ENCODE measurements around the gene NTMT1. TPM values are rescaled to one million over a fixed set of nuclear protein-coding genes. Genes with fewer than 3 reads are reported as not detected.
A peak's percentile ranks its signal among the peaks of the same experiment; 100 is the strongest.

The NTMT1 gene
- polyA plus RNA-seq, 2 of the 4 experiments (the other 2 are of a cell fraction): 49.4 to 92.2 TPM

DNA sequence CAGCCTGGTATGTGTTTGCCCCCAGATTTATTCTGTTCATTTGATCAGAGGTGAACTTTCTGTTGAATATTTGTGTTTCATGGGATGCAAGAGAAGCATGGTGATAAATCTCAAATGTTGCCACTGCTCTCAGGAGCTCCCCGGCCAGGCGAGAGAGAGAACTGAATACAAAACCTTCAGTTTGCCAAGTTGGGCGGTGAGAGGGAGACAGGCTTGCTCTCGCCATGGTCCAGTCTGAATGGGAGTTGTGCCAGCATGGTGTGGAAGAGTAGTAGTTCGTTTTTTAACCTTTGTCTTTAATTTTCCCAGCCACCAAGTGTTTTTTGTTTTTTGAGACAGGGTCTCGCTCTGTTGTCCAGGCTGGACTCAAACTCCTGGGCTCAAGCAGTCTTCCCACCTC lies 2.7 kb downstream of the NTMT1 start (continued):
- TF ChIP-seq, protein P1, sequence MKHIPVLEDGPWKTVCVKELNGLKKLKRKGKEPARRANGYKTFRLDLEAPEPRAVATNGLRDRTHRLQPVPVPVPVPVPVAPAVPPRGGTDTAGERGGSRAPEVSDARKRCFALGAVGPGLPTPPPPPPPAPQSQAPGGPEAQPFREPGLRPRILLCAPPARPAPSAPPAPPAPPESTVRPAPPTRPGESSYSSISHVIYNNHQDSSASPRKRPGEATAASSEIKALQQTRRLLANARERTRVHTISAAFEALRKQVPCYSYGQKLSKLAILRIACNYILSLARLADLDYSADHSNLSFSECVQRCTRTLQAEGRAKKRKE (CRISPR knock-in tag; IDR thresholded peaks at IDR 0.05; ENCODE audit: low read depth): no peak
- no peak for TF ChIP-seq HOXA7 (CRISPR knock-in tag; IDR thresholded peaks at IDR 0.05)

DNA sequence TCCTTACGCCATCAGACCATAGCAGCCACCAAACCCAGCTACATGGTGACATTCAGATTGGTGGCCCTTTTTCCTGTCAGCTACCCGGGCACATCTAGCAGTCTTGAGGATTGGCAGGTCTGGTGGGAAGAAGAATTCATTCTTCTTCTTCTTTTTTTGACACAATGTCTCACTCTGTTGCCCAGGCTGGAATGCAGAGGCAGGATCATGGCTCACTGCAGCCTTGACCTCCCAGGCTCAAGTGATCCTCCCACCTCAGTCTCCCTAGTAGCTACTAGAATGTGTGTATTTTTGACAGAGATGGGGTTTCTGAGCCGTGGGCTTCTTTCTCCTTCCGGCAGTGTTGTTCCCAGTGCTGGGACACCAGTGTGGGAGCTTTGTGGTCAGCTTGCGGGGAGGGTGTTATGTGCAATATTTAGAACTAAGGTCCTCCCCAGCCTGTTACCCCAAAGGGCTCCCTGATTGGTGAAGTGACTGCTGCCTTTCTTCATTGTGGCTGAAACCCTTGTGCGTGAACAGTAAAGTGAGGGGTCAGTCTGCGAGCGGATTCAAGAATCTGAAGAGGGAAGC lies 3.4 kb downstream of the NTMT1 start:
- 92% methylated on average over 8 of the region's 8 CpGs for WGBS (ENCODE audit: missing lambda C conversion rate)
- peaks cover 23% of the 10 kb centered on the region for H3K4me1 ChIP-seq
- POLR2A ChIA-PET: no interaction called here
- no peak for FAIRE-seq
- no peak for DNase-seq (ENCODE audit: low read depth in 1 of 2, low spot score in 1 of 2)
- peak overlapping the region; percentile 86; the same call in 2 of the 3 replicates for H3K4me2 ChIP-seq
- H3K4me3 ChIP-seq: no peak overlapping the region
- no peak overlapping the region for H3K27ac ChIP-seq
- CTCF ChIA-PET: interaction anchor here (0.6 to 26.2 kb wide), 9 partner anchors 9 to 496 kb away, joined by 3 to 947 read pairs (median 7); partner anchors contain the start of genes ASB6 and C9orf50
- no peaks in the 10 kb centered on the region for H3K9me3 ChIP-seq
- TF ChIP-seq JUN (IDR thresholded peaks at IDR 0.05) (no peak), PHF8 (IDR thresholded peaks at IDR 0.05; ENCODE audit: borderline replicate concordance, low read depth) (no peak), NPAS2 (CRISPR knock-in tag; IDR thresholded peaks at IDR 0.05; ENCODE audit: borderline replicate concordance) (no peak), EHMT2 (IDR thresholded peaks at IDR 0.05; ENCODE audit: low read depth) (no peak), ZNF302 (CRISPR knock-in tag; IDR thresholded peaks at IDR 0.05) (no peak), ZFP36 (IDR thresholded peaks at IDR 0.05; ENCODE audit: borderline replicate concordance, partially characterized antibody) (no peak), NR3C1 (IDR thresholded peaks at IDR 0.05) (no peak), NFE2L2 (conservative IDR thresholded peaks at IDR 0.05; ENCODE audit: low read length) (no peak), ZSCAN20 (CRISPR knock-in tag; IDR thresholded peaks at IDR 0.05) (no peak), TFCP2L1 (CRISPR knock-in tag; IDR thresholded peaks at IDR 0.05) (no peak), CHD4 (IDR thresholded peaks at IDR 0.05; ENCODE audit: borderline replicate concordance) (no peak), HEYL (CRISPR knock-in tag; IDR thresholded peaks at IDR 0.05) (no peak)
- TF ChIP-seq, protein P2, sequence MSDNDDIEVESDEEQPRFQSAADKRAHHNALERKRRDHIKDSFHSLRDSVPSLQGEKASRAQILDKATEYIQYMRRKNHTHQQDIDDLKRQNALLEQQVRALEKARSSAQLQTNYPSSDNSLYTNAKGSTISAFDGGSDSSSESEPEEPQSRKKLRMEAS (IDR thresholded peaks at IDR 0.05): no peak
- TF ChIP-seq, protein P3, sequence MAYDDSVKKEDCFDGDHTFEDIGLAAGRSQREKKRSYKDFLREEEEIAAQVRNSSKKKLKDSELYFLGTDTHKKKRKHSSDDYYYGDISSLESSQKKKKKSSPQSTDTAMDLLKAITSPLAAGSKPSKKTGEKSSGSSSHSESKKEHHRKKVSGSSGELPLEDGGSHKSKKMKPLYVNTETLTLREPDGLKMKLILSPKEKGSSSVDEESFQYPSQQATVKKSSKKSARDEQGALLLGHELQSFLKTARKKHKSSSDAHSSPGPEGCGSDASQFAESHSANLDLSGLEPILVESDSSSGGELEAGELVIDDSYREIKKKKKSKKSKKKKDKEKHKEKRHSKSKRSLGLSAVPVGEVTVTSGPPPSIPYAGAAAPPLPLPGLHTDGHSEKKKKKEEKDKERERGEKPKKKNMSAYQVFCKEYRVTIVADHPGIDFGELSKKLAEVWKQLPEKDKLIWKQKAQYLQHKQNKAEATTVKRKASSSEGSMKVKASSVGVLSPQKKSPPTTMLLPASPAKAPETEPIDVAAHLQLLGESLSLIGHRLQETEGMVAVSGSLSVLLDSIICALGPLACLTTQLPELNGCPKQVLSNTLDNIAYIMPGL (CRISPR knock-in tag; IDR thresholded peaks at IDR 0.05; ENCODE audit: borderline replicate concordance): no peak
- TF ChIP-seq, protein P1 (CRISPR knock-in tag; IDR thresholded peaks at IDR 0.05; ENCODE audit: low read depth): no peak
- TF ChIP-seq, protein P4, sequence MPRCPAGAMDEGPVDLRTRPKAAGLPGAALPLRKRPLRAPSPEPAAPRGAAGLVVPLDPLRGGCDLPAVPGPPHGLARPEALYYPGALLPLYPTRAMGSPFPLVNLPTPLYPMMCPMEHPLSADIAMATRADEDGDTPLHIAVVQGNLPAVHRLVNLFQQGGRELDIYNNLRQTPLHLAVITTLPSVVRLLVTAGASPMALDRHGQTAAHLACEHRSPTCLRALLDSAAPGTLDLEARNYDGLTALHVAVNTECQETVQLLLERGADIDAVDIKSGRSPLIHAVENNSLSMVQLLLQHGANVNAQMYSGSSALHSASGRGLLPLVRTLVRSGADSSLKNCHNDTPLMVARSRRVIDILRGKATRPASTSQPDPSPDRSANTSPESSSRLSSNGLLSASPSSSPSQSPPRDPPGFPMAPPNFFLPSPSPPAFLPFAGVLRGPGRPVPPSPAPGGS (IDR thresholded peaks at IDR 0.05): no peak
- TF ChIP-seq, protein P5, sequence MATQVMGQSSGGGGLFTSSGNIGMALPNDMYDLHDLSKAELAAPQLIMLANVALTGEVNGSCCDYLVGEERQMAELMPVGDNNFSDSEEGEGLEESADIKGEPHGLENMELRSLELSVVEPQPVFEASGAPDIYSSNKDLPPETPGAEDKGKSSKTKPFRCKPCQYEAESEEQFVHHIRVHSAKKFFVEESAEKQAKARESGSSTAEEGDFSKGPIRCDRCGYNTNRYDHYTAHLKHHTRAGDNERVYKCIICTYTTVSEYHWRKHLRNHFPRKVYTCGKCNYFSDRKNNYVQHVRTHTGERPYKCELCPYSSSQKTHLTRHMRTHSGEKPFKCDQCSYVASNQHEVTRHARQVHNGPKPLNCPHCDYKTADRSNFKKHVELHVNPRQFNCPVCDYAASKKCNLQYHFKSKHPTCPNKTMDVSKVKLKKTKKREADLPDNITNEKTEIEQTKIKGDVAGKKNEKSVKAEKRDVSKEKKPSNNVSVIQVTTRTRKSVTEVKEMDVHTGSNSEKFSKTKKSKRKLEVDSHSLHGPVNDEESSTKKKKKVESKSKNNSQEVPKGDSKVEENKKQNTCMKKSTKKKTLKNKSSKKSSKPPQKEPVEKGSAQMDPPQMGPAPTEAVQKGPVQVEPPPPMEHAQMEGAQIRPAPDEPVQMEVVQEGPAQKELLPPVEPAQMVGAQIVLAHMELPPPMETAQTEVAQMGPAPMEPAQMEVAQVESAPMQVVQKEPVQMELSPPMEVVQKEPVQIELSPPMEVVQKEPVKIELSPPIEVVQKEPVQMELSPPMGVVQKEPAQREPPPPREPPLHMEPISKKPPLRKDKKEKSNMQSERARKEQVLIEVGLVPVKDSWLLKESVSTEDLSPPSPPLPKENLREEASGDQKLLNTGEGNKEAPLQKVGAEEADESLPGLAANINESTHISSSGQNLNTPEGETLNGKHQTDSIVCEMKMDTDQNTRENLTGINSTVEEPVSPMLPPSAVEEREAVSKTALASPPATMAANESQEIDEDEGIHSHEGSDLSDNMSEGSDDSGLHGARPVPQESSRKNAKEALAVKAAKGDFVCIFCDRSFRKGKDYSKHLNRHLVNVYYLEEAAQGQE (IDR thresholded peaks at IDR 0.05): no peak
- TF ChIP-seq, protein P6, sequence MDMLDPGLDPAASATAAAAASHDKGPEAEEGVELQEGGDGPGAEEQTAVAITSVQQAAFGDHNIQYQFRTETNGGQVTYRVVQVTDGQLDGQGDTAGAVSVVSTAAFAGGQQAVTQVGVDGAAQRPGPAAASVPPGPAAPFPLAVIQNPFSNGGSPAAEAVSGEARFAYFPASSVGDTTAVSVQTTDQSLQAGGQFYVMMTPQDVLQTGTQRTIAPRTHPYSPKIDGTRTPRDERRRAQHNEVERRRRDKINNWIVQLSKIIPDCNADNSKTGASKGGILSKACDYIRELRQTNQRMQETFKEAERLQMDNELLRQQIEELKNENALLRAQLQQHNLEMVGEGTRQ (IDR thresholded peaks at IDR 0.05): no peak
- TF ChIP-seq, protein P7, sequence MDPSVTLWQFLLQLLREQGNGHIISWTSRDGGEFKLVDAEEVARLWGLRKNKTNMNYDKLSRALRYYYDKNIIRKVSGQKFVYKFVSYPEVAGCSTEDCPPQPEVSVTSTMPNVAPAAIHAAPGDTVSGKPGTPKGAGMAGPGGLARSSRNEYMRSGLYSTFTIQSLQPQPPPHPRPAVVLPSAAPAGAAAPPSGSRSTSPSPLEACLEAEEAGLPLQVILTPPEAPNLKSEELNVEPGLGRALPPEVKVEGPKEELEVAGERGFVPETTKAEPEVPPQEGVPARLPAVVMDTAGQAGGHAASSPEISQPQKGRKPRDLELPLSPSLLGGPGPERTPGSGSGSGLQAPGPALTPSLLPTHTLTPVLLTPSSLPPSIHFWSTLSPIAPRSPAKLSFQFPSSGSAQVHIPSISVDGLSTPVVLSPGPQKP (IDR thresholded peaks at IDR 0.05; ENCODE audit: low read depth, low read length): no peak
- TF ChIP-seq, protein P8, sequence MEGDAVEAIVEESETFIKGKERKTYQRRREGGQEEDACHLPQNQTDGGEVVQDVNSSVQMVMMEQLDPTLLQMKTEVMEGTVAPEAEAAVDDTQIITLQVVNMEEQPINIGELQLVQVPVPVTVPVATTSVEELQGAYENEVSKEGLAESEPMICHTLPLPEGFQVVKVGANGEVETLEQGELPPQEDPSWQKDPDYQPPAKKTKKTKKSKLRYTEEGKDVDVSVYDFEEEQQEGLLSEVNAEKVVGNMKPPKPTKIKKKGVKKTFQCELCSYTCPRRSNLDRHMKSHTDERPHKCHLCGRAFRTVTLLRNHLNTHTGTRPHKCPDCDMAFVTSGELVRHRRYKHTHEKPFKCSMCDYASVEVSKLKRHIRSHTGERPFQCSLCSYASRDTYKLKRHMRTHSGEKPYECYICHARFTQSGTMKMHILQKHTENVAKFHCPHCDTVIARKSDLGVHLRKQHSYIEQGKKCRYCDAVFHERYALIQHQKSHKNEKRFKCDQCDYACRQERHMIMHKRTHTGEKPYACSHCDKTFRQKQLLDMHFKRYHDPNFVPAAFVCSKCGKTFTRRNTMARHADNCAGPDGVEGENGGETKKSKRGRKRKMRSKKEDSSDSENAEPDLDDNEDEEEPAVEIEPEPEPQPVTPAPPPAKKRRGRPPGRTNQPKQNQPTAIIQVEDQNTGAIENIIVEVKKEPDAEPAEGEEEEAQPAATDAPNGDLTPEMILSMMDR (IDR thresholded peaks at IDR 0.05): no peak
- no peak for ATAC-seq

All from A549 (cell line).